H9 (cell line): ENCODE data around the gene TLR10. TPM values are rescaled to one million over a fixed set of nuclear protein-coding genes. Genes with fewer than 3 reads are reported as not detected.

Experiments used
- DNase-seq: peaks from one replicate; pipeline ENCODE4 v3.0.0-alpha.2; 2017
- H2AFZ ChIP-seq: one replicate; pipeline ENCODE4 v1.6.1; 2013; ENCODE audit warnings: mild to moderate bottlenecking, low read length, control low read depth, moderate library complexity
- H2AK5ac ChIP-seq: 2 replicates; pipeline ENCODE4 v1.6.1; 2013; ENCODE audit warnings: low read length, control low read depth, mixed read lengths; ENCODE audit not compliant: insufficient read length
- H2BK120ac ChIP-seq: one replicate; pipeline ENCODE4 v1.6.1; 2013; ENCODE audit warnings: low read depth, mild to moderate bottlenecking, low read length, control low read depth, inconsistent platforms; ENCODE audit not compliant: poor library complexity, severe bottlenecking
- H2BK12ac ChIP-seq: 2 replicates; pipeline ENCODE4 v1.6.1; 2013; ENCODE audit warnings: low read length, control low read depth, mixed read lengths, low read depth; ENCODE audit not compliant: insufficient read length
- H2BK15ac ChIP-seq: 2 replicates; pipeline ENCODE4 v1.6.1; 2013; ENCODE audit warnings: low read depth, low read length, control low read depth
- H2BK20ac ChIP-seq: one replicate; pipeline ENCODE4 v1.6.1; 2013; ENCODE audit warnings: low read depth, mild to moderate bottlenecking, low read length, control low read depth, inconsistent platforms; ENCODE audit not compliant: poor library complexity, severe bottlenecking
- H2BK5ac ChIP-seq: 2 replicates; pipeline ENCODE4 v1.6.1; 2013; ENCODE audit warnings: low read length, control low read depth, mixed read lengths; ENCODE audit not compliant: insufficient read length
- H3K14ac ChIP-seq: 2 replicates; pipeline ENCODE4 v1.6.1; 2013; ENCODE audit warnings: low read length, control low read depth; ENCODE audit not compliant: insufficient read depth
- H3K18ac ChIP-seq: 2 replicates; pipeline ENCODE4 v1.6.1; 2013; ENCODE audit warnings: low read depth, mild to moderate bottlenecking, mixed read lengths, low read length, control low read depth; ENCODE audit not compliant: insufficient read length
- H3K23ac ChIP-seq: 2 replicates; pipeline ENCODE4 v1.6.1; 2013; ENCODE audit warnings: low read length, control low read depth, mixed read lengths, low read depth; ENCODE audit not compliant: insufficient read length
- H3K23me2 ChIP-seq: 2 replicates; pipeline ENCODE4 v1.6.1; 2013; ENCODE audit warnings: low read depth, mild to moderate bottlenecking, mixed read lengths, low read length, control low read depth; ENCODE audit not compliant: insufficient read length, poor library complexity, severe bottlenecking
- H3K27ac ChIP-seq: 2 replicates; pipeline ENCODE4 v1.5.1; 2013; ENCODE audit warnings: low read length, control low read depth, mixed read lengths, low read depth; ENCODE audit not compliant: insufficient read length
- H3K27me3 ChIP-seq: 2 replicates; pipeline ENCODE4 v1.6.1; 2013; ENCODE audit warnings: low read length, control low read depth, inconsistent platforms; ENCODE audit not compliant: insufficient read depth
- H3K4ac ChIP-seq: 2 replicates; pipeline ENCODE4 v1.6.1; 2013; ENCODE audit warnings: low read depth, mild to moderate bottlenecking, control low read depth, inconsistent platforms, low read length, moderate library complexity
- H3K4me1 ChIP-seq: 2 replicates; pipeline ENCODE4 v1.6.1; 2013; ENCODE audit warnings: low read length, control low read depth, inconsistent platforms; ENCODE audit not compliant: insufficient read depth
- H3K4me2 ChIP-seq: 2 replicates; pipeline ENCODE4 v1.6.1; 2013; ENCODE audit warnings: low read length, control low read depth, mixed read lengths; ENCODE audit not compliant: insufficient read length, insufficient read depth
- H3K56ac ChIP-seq: 2 replicates; pipeline ENCODE4 v1.6.1; 2013; ENCODE audit warnings: low read depth, mild to moderate bottlenecking, mixed read lengths, low read length, control low read depth; ENCODE audit not compliant: insufficient read length
- H3K79me1 ChIP-seq: 2 replicates; pipeline ENCODE4 v1.6.1; 2013; ENCODE audit warnings: low read depth, mild to moderate bottlenecking, moderate library complexity, low read length, control low read depth, inconsistent platforms; ENCODE audit not compliant: insufficient read depth, poor library complexity, severe bottlenecking
- H3K79me2 ChIP-seq: 2 replicates; pipeline ENCODE4 v1.6.1; 2013; ENCODE audit warnings: low read length, control low read depth, inconsistent platforms; ENCODE audit not compliant: insufficient read depth
- H3K9ac ChIP-seq: 2 replicates; pipeline ENCODE4 v1.6.1; 2013; ENCODE audit warnings: low read length, control low read depth, mixed read lengths; ENCODE audit not compliant: insufficient read length; ENCODE audit errors: extremely low read depth
- H3K9me3 ChIP-seq: one replicate; pipeline ENCODE4 v1.6.1; 2013; ENCODE audit warnings: low read depth, low read length, inconsistent platforms; ENCODE audit not compliant: control insufficient read depth
- H3T11ph ChIP-seq: one replicate; pipeline ENCODE4 v1.6.1; 2013; ENCODE audit warnings: mild to moderate bottlenecking, low read length, control low read depth, inconsistent platforms
- H4K20me1 ChIP-seq: one replicate; pipeline ENCODE4 v1.6.1; 2013; ENCODE audit not compliant: control insufficient read depth, insufficient read length, insufficient read depth
- H4K5ac ChIP-seq: 2 replicates; pipeline ENCODE4 v1.6.1; 2013; ENCODE audit warnings: low read depth, mild to moderate bottlenecking, mixed read lengths, low read length, control low read depth; ENCODE audit not compliant: insufficient read length
- H4K8ac ChIP-seq: replicated peaks from 2 replicates; pipeline ENCODE4 v1.6.1; 2013; ENCODE audit warnings: low read length, control low read depth, mixed read lengths, low read depth; ENCODE audit not compliant: insufficient read length
- H4K91ac ChIP-seq: 2 replicates; pipeline ENCODE4 v1.6.1; 2013; ENCODE audit warnings: low read depth, mild to moderate bottlenecking, moderate library complexity, mixed read lengths, low read length, control low read depth; ENCODE audit not compliant: insufficient read length
- H3K27ac Mint-ChIP-seq, 3 experiments: 2 replicates in 2 of 3; 3 replicates in 1 of 3; pipeline ENCODE4 v1.8.0; 2020 to 2021; ENCODE audit warnings: mixed read lengths in 3 of 3, mild to moderate bottlenecking in 1 of 3, moderate library complexity in 1 of 3
- H3K27me3 Mint-ChIP-seq: 2 replicates; pipeline ENCODE4 v1.8.0; 2021; ENCODE audit warnings: low read depth, mild to moderate bottlenecking, moderate library complexity, mixed read lengths
- H3K36me3 Mint-ChIP-seq, 3 experiments: 2 replicates in 2 of 3; 3 replicates in 1 of 3; pipeline ENCODE4 v1.8.0; 2020 to 2021; ENCODE audit warnings: low read depth in 3 of 3, mixed read lengths in 3 of 3; ENCODE audit not compliant: insufficient read depth in 1 of 3
- H3K4me1 Mint-ChIP-seq, 2 experiments: 2 replicates each; pipeline ENCODE4 v1.8.0; 2020; ENCODE audit warnings: mixed read lengths in 2 of 2
- H3K4me3 Mint-ChIP-seq, 2 experiments: 2 replicates in 1 of 2; 3 replicates in 1 of 2; pipeline ENCODE4 v1.8.0; 2020 to 2021; ENCODE audit warnings: mild to moderate bottlenecking in 2 of 2, mixed read lengths in 2 of 2, moderate library complexity in 1 of 2
- H3K9me3 Mint-ChIP-seq, 2 experiments: 2 replicates in 1 of 2; 3 replicates in 1 of 2; pipeline ENCODE4 v1.8.0; 2020; ENCODE audit warnings: mild to moderate bottlenecking in 2 of 2, mixed read lengths in 2 of 2, moderate library complexity in 1 of 2
- WGBS: extraction: QIAGEN DNeasy Blood & Tissue Kit; methylation state at CpG from one replicate; pipeline ENCODE4 v1.1.7; 2013; ENCODE audit warnings: missing lambda C conversion rate, low lambda C conversion rate, mixed read lengths; ENCODE audit not compliant: insufficient read length; ENCODE audit errors: extremely low coverage; 5-methylcytosine and 5-hydroxymethylcytosine counted together
- total RNA-seq: library from RNA; stranded (reverse); gene quantifications from 2 replicates; pipeline ENCODE4 v1.2.1, GENCODE V29; 2021
- TF ChIP-seq, protein P1 (sequence below): fragments of 200-600 bp; sonication (generic); conservative IDR thresholded peaks from 3 replicates; pipeline ENCODE4 v1.8.0; 2021; ENCODE audit warnings: antibody characterized with exemption, mild to moderate bottlenecking

Gene TLR10
- total RNA-seq, 1 experiment from 2014 or later = not detected

DNA sequence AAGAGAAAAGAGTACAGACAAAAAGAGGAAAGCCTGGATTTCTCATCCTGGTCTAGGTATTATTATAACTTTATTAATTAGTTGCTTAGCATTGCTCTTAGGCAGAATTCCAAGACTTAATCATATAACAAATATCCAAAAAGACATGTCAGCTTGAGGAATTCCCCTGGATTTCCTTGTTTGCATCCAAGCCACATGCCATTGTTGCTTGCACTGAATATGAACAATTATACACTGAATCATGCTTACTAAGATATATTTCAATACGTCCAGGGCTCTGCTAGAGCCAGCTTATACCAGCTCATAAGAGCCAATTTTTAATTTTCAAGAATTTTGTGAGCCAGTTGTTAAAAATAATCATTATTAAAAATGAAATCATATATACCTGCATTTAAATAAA, 5.5 kb upstream of the TLR10 start:
- TF ChIP-seq, protein P1, sequence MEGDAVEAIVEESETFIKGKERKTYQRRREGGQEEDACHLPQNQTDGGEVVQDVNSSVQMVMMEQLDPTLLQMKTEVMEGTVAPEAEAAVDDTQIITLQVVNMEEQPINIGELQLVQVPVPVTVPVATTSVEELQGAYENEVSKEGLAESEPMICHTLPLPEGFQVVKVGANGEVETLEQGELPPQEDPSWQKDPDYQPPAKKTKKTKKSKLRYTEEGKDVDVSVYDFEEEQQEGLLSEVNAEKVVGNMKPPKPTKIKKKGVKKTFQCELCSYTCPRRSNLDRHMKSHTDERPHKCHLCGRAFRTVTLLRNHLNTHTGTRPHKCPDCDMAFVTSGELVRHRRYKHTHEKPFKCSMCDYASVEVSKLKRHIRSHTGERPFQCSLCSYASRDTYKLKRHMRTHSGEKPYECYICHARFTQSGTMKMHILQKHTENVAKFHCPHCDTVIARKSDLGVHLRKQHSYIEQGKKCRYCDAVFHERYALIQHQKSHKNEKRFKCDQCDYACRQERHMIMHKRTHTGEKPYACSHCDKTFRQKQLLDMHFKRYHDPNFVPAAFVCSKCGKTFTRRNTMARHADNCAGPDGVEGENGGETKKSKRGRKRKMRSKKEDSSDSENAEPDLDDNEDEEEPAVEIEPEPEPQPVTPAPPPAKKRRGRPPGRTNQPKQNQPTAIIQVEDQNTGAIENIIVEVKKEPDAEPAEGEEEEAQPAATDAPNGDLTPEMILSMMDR = no peak
- WGBS = no CpG with 5 or more reads among the region's 1 CpG
- Histone ChIP-seq H2AK5ac (no peak overlapping the region), H3T11ph (no peak overlapping the region), H3K9me3 (no peaks in the 10 kb centered on the region), H3K79me2 (no peaks in the 10 kb centered on the region), H2BK12ac (no peak overlapping the region), H3K27me3 (no peaks in the 10 kb centered on the region), H4K5ac (no peak overlapping the region), H3K27ac (no peak overlapping the region), H2AFZ (no peak overlapping the region), H2BK20ac (no peak overlapping the region), H3K18ac (no peak overlapping the region), H3K56ac (no peak overlapping the region), H3K23me2 (no peaks in the 10 kb centered on the region), H2BK120ac (no peak overlapping the region), H3K9ac (no peak overlapping the region), H2BK15ac (no peak overlapping the region), H2BK5ac (no peak overlapping the region), H3K4me1 (no peaks in the 10 kb centered on the region), H4K8ac (no peak overlapping the region), H3K79me1 (no peaks in the 10 kb centered on the region), H3K4ac (no peak overlapping the region), H4K20me1 (no peaks in the 10 kb centered on the region), H3K14ac (no peak overlapping the region), H4K91ac (no peak overlapping the region), H3K23ac (no peak overlapping the region), H3K4me2 (no peak overlapping the region)
- Mint-ChIP-seq H3K36me3 (no peaks in the 10 kb centered on the region), H3K27ac (no peak overlapping the region), H3K4me1 (no peaks in the 10 kb centered on the region), H3K9me3 (no peaks in the 10 kb centered on the region; a peak in 1 of 5 replicates), H3K4me3 (no peak overlapping the region), H3K27me3 (no peaks in the 10 kb centered on the region)
- no peak for DNase-seq
